ENCODE data around the gene CCDC157.
A peak's percentile ranks its signal among the peaks of the same experiment; 100 is the strongest.
"Not testable (repeated sequence)": the region's sequence is repeated elsewhere in the genome, so short reads cannot be mapped to it uniquely, and the experiment has no call there.

The CCDC157 gene

GRCh38 chr22:30392661-30393321, 36.0 kb downstream of the CCDC157 start:
- no peak for DNase-seq (ENCODE audit: low read depth)

GRCh38 chr22:30393322-30393680, 36.5 kb downstream of the CCDC157 start:
- no peak for DNase-seq (ENCODE audit: low read depth)

DNA sequence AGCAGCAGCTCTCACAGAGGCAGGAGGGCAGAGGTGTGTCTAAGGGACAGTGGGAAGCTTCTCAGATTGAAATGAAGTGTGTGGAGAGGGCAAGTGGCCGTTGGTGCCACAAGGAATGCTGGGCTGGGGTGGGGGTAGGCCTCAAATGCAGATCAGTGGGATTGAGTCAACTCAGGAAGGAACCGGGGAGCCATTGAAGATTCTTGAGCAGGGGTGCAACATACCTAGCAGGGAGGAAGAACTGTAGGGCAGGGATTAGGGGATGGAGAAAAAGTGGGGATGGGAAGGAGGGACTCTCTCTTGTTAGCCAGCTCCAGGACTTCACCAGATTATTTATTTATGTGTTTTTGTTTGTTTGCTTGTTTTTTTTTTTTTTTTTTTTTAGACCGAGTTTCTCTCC, 37.1 kb downstream of the CCDC157 start:
- DNase-seq (ENCODE audit: low read depth): no peak

DNA sequence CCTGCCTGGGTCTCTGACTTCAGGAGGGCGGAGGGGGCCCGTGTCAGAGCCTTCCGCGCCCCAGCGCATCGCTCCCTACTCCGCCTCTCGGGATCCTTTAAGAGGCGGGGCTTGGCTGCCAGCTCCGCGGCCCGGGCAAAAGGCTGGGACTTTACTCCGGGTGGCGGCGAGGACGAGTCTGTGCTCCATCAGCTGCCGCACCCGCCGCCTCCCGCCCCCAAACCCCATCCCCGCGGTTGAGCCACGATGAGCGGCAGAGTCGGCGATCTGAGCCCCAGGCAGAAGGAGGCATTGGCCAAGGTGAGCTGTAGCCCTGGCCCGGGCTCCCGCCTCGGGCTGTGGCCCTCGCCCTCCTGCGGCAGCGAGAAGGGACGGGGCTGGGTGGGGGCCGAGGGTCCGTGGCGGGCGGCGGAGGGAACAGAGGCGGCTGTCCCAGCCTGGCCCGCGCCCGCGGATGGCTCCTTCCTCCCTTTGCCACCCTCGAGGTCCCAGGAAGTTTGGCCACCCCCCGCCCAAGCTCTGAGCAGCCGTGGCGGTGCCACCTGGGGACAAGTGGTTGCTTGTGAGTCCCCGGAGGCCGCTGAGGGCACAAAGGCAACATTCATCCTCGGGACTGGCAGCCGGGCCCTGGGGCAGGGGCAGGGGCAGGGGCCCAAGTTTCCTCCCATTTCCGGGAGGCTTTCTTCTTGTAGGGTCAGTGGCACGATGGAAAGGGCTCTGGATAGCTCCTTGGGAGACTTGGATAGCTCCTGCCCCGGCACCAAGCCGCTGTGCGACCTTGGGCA, 40.3 kb downstream of the CCDC157 start, which contains the start of gene SEC14L2:
Gene SEC14L2, plus strand, starts transcription at position 148 of the 785 bp plus-strand sequence. Its CDS starts 99 bp downstream, at position 247.
- no peak for DNase-seq (ENCODE audit: low read depth)

DNA sequence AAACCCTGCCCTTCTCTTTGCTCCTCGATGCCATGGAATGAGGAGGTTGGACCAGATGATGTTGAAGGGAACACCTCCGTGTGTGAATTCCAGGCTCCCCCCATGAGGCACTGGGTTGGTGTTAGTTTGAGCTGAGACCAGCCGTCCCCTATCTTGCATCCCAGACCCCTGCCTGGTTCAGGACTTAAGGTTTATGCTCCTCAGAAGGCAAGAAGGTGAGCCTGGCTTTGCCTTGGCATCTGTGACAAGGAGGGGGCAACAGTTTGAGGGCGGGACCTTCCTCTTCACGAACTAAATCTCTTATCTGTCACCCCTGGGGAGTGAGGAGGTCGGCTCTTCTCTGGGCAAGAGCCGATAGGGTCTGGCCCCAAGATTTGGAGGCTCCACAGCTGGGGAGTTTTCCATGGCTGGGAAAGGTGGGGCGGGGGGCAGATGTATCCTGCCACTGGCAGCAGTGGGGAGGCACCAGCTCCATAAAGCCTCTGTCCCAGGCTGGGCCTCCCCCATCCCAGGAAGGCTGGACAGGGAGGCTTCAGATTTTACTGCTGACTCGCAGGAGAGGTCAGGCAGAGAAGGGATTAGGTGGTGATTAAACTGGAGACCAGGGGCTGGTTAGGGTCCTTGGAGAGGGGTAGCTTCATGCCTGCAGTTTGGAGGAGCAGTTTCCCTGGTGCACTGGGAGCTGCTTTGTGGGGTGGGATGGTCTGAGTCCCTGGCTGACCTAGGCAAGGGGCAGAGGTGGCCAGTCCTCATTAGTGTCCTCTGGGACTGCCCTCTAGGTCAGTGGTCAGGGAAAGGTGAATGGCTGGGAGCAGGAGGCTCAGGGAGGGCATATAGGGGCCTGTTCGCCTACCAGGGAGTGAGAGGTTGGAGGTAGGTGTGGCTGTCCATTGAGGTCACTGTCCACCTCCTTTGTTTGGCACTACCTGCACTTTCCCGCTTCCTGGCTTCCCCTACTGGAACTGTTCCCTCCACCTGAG, 41.1 kb downstream of the CCDC157 start:
- DNase-seq (ENCODE audit: low read depth): no peak

DNA sequence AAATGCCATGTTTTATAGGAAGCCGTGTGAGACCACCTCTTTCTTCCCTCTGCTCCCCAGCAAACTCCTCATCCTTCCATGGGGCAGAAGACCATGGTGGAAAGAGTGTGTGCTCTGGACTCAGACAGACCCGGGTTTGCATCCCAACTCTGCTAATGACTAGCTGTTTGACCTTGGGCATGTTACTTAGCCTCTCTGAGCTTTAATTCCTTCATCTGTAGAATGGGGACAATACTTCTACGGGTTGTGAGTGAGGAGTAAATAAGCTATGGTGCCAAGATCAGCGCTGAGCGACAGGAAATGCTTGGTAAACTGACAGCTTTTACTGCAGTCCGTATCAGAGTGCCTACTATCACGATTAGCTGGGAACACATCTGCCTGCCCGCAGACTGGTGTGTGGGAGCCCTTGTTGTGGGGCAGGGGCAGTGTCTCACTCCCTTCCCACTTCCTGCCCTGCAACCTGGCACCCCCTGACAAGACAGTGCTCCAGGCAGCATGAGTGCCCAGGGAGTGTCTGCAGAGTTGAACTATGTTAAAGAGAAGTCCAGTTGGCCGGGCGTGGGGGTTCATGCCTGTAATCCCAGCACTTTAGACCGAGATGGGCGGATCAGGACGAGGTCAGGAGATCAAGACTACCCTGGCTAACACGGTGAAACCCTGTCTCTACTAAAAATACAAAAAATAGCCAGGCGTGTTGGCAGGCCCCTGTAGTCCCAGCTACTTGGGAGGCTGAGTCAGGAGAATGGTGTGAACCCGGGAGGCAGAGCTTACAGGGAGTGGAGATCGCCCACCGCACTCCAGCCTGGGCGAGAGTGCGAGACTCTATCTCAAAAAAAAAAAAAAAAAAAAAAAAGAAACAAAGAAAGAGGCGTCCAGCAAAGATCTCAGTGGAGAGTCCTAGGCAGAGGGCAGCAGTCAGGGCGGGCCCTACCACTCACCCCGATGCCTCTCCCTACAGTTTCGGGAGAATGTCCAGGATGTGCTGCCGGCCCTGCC, 42.2 kb downstream of the CCDC157 start:
- no peak for DNase-seq (ENCODE audit: low read depth)

DNA sequence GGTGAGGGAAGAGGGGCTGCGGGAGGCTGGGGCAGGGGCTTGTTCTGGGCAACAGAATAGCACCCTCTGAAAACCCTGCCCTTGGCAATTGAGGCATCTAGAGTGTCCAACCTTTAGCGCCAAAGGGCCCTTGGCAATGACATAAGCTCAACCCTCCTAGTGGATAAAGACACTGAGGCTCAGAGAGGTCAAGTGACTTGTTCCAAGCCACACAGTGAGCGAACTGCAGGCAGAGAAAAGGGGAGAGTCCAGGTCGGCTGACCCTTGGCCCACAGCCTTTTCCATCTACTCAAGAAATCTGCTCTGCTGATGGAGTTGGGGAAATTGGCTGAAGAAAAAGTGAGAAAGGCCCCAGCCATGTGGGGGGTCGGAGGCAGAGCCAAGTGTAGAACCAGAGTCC, 42.9 kb downstream of the CCDC157 start:
- DNase-seq (ENCODE audit: low read depth): no peak

GRCh38 chr22:30400159-30400558, 43.4 kb downstream of the CCDC157 start:
- DNase-seq (ENCODE audit: low read depth): no peak

DNA sequence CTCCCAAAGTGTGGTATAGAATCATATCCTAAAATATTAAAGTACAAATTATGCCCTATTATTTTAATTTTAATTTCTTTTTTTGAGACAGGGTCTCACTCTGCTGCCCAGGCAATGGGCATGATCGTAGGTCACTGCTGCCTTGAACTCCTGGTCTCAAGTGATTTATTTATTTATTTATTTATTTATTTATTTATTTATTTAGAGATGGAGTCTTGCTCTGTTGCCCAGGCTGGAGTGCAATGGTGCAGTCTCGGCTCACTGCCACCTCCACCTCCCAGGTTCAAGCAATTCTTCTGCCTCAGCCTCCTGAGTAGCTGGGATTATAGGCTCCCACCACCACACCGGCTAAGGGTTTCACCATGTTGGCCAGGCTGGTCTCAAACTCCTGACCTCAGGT, 44.2 kb downstream of the CCDC157 start:
- DNase-seq (ENCODE audit: low read depth): not testable (repeated sequence)

GRCh38 chr22:30402028-30402765, 45.4 kb downstream of the CCDC157 start:
- DNase-seq (ENCODE audit: low read depth): no peak

DNA sequence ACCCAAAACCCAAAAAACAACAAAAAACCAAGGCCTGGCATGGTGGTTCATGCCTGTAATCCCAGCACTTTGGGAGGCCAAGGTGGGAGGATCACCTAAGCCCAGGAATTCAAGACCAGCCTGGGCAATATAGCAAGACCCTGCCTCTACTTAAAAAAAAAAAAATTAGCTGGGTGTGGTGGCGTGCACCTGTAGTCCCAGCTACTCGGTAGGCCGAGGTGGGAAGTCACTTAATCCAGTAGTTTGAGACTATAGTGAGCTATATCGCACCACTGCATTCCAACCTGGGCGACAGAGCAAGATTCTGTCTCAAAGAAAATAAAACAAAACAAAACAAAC, 45.9 kb downstream of the CCDC157 start:
- DNase-seq (ENCODE audit: low read depth): not testable (repeated sequence)

- DNase-seq (ENCODE audit: low read depth): no peak
These were observed 47.5 kb downstream of the CCDC157 start for GRCh38 chr22:30404307-30404706.

DNA sequence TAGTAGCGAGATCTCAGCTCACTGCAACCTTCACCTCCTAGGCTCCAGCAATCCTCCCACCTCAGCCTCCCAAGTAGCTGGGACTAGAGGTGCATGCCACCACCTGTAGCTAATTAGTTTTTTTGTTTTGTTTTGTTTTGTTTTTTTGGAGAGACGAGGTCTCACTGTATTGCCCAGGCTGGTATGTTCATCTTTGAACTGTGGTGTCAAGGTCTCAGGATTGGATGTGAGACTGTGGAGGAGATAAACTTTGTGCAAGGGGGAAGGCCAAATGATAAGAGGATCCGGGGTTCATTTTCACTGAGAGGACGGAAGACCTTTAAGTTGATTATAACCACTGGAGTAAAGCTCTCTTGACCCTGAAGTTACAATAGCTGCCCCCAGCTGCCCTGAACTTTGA, 48.9 kb downstream of the CCDC157 start:
- no peak for DNase-seq (ENCODE audit: low read depth)

GRCh38 chr22:30406400-30406799, 49.6 kb downstream of the CCDC157 start:
- DNase-seq (ENCODE audit: low read depth): no peak

DNA sequence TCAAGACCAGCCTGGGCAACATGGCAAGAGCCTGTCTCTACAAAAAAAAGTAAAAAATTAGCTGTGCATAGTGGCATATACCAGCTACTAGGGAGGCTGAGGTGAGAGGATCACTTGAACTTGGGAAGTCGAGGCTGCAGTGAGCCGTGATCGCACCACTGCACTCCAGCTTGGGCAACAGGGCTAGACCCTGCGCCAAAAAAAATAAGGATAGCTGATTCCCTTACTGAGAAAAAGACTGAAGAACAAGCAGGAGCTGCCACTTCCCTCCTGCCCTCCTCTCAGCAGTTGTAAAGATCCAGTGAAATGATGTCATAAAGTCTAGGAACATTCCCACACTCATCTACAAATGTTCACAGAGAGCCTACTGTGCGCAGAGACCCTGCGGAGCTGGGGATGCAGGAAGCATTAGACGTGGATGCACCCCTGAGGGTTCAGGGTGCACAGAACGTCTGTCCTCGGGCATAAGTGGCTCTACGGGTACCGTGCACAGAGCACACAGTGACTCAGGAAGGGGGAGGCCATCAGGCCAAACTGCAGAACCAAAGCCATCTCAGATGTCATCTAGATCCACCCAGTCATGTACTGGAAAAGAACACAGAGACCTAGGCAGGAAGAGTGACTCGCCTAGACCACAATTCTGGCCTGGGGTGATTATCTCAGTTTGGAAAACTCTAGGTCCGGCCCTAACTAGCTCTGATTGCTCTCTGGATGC, 51.7 kb downstream of the CCDC157 start:
- DNase-seq (ENCODE audit: low read depth): peak; percentile 65

DNA sequence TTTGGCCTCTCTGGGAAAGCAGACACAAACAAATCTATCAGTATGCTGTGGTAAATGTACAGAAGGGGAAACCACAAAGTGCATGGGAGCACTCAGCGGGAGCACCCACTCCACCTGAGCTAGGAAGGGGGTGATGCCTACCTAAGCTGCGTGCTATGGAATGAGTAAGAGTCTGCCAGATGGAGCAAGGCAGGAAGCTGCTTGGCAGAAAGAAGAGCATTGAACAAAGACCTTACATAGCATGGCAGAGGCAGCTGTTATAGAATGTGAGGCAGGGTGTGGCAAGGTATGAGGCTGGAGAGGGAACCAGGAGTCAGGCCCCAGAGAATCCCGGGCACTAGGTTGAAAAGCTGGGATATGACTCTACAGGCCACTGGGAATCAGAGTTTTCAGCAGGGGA, 55.0 kb downstream of the CCDC157 start:
- no peak for DNase-seq (ENCODE audit: low read depth)

GRCh38 chr22:30413001-30413400, 56.2 kb downstream of the CCDC157 start:
- no peak for DNase-seq (ENCODE audit: low read depth)

DNA sequence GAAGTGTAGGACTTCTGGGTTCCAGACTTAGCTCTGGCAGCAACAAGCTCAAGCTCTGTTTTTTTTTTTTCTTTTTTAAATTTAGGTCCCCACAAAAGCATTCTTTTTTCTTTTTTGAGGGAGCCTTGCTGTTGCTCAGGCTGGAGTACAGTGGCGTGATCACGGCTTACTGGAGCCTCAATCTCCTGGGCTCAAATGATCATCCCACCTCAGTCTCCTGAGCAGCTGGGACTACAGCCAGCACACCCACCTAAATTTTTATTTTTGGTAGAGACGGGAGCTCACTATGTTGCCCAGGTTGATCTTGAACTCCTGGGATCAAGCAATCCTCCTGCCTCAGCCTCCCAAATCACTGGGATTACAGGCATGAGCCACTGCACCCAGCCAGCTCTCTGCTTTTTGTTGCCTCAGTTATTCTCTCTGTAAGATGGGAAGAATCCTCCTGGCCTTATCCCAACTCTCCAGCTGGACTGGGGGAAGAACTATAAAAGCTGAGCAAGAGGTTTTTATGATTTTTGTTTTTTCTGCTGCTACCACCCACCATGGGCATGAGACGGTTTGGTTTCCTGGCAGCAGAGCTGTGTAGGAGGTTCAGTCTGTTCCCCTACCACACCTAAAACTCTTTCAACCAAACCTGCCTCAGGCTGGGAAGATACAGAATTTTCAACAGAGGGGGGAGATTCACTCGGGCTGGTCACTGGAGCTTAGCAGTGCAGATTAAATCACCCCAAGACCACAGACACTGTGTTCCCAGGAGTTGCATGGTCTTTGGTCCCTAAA, 57.1 kb downstream of the CCDC157 start:
- no peak for DNase-seq (ENCODE audit: low read depth)

DNA sequence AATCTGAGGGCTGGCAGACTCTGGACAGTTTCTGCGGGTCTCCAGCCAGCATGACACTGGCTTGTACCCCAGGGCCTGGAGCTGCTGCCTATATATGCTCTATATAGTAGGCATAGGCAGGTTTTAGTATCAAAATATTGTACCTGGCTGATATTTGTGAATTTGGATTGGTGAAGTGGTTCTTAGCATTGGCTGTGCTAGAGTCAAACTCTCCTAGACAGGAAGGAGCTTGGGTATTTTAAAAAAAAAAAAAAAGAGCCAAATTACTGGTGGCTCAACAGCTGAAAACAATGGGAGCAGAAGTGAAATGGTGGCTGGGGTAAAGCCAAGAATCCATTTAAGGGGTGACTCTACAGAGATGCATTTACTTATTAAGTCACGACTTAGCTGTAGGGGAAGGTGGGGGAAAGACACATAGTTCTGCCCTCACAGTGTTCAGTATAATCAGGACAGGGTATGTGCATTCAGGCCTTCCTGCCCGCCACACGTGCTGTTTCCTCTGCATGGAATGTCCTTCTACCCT, 57.8 kb downstream of the CCDC157 start:
- DNase-seq (ENCODE audit: low read depth): no peak

Measured in GM04504 (cell line).